ENCODE measurements around the gene LRIG1. TPM values are rescaled to one million over a fixed set of nuclear protein-coding genes. Genes with fewer than 3 reads are reported as not detected.

Gene LRIG1
- total RNA-seq, 1 donor from 2014 or later: 30.7 TPM

GRCh38 chr3:66476852-66477381, 23.9 kb downstream of the LRIG1 start:
- Histone ChIP-seq H3K27ac (no peak overlapping the region), H3K4me1 (peaks cover 89% of the 10 kb centered on the region), H3K4me3 (no peak overlapping the region), H3K27me3 (no peaks in the 10 kb centered on the region), H3K9me3 (no peaks in the 10 kb centered on the region), H3K36me3 (no peaks in the 10 kb centered on the region)
- TF ChIP-seq POLR2A (IDR thresholded peaks at IDR 0.05): no peak
- intact Hi-C loops (cut with DNase I): no loop called here
- DNase-seq (ENCODE audit: extremely low spot score in 2 of 2): no peak

GRCh38 chr3:66475386-66476020, 25.3 kb downstream of the LRIG1 start:
- no peak for DNase-seq (ENCODE audit: extremely low spot score in 2 of 2)
- Histone ChIP-seq H3K9me3 (no peaks in the 10 kb centered on the region), H3K36me3 (no peaks in the 10 kb centered on the region), H3K4me1 (peaks cover 75% of the 10 kb centered on the region), H3K27ac (no peak overlapping the region), H3K4me3 (no peak overlapping the region), H3K27me3 (no peaks in the 10 kb centered on the region)
- TF ChIP-seq POLR2A (IDR thresholded peaks at IDR 0.05) (no peak), POLR2AphosphoS5 (IDR thresholded peaks at IDR 0.05; ENCODE audit: insufficient read depth in 1 of 2, low read depth in 1 of 2) (no peak), CTCF (IDR thresholded peaks at IDR 0.05) (no peak)
- intact Hi-C loops (cut with DNase I): no loop called here

- TF ChIP-seq POLR2AphosphoS5 (IDR thresholded peaks at IDR 0.05; ENCODE audit: insufficient read depth in 1 of 2, low read depth in 1 of 2) (peak; percentile 22 to 29), POLR2A (IDR thresholded peaks at IDR 0.05) (no peak), CTCF (IDR thresholded peaks at IDR 0.05) (no peak)
- H3K36me3 ChIP-seq: no peaks in the 10 kb centered on the region
- H3K9me3 ChIP-seq: no peaks in the 10 kb centered on the region
- H3K27ac ChIP-seq: peak overlapping the region; percentile 55
- H3K27me3 ChIP-seq: no peaks in the 10 kb centered on the region
- H3K4me3 ChIP-seq: peak overlapping the region in 1 of 2 donors; percentile 10
- DNase-seq (ENCODE audit: extremely low spot score in 2 of 2): no peak
- peaks cover 59% of the 10 kb centered on the region for H3K4me1 ChIP-seq
- intact Hi-C loops (cut with DNase I): no loop called here
Measured at GRCh38 chr3:66473692-66474091, 27.1 kb downstream of the LRIG1 start.

GRCh38 chr3:66473181-66473580, 27.6 kb downstream of the LRIG1 start:
- DNase-seq (ENCODE audit: extremely low spot score in 2 of 2): no peak
- Histone ChIP-seq H3K27ac (peak overlapping the region; percentile 55), H3K4me3 (peak overlapping the region in 1 of 2 donors; percentile 10), H3K27me3 (no peaks in the 10 kb centered on the region), H3K9me3 (no peaks in the 10 kb centered on the region), H3K36me3 (no peaks in the 10 kb centered on the region), H3K4me1 (peaks cover 60% of the 10 kb centered on the region)
- intact Hi-C loops (cut with DNase I): no loop called here
- TF ChIP-seq CTCF (IDR thresholded peaks at IDR 0.05): no peak
- TF ChIP-seq POLR2AphosphoS5 (IDR thresholded peaks at IDR 0.05; ENCODE audit: insufficient read depth in 1 of 2, low read depth in 1 of 2): no peak
- no peak for TF ChIP-seq POLR2A (IDR thresholded peaks at IDR 0.05)

- H3K4me3 ChIP-seq: no peak overlapping the region
- TF ChIP-seq POLR2AphosphoS5 (IDR thresholded peaks at IDR 0.05; ENCODE audit: insufficient read depth in 1 of 2, low read depth in 1 of 2) (no peak), POLR2A (IDR thresholded peaks at IDR 0.05) (no peak), CTCF (IDR thresholded peaks at IDR 0.05) (no peak)
- H3K36me3 ChIP-seq: no peaks in the 10 kb centered on the region
- no peaks in the 10 kb centered on the region for H3K9me3 ChIP-seq
- intact Hi-C loops (cut with DNase I): no loop called here
- DNase-seq (ENCODE audit: extremely low spot score in 2 of 2): no peak
- peaks cover 57% of the 10 kb centered on the region for H3K4me1 ChIP-seq
- no peaks in the 10 kb centered on the region for H3K27me3 ChIP-seq
- peak overlapping the region; percentile 55 for H3K27ac ChIP-seq
Measured at GRCh38 chr3:66472313-66473134, 28.3 kb downstream of the LRIG1 start.
